EH (cell line): ENCODE measurements around the gene REXO5.
"Not testable (repeated sequence)": the region's sequence is repeated elsewhere in the genome, so short reads cannot be mapped to it uniquely, and the experiment has no call there.

Experiments
- DNase-seq: peaks from one replicate; pipeline ENCODE4 v3.0.0-alpha.2; 2015; ENCODE audit warnings: low read depth

REXO5 gene

GRCh38 chr16:20806168-20807050, at the start of gene REXO5, which contains the start of gene ERI2:
Gene REXO5 (plus strand): TSS chr16:20806527. CDS start chr16:20806954, 427 bp downstream.
Gene ERI2 (minus strand): TSS chr16:20806472. CDS start chr16:20806430, 42 bp downstream.
- peak; percentile 96 for DNase-seq

- no peak for DNase-seq
Observed at GRCh38 chr16:20760346-20760745, 46.0 kb upstream of the REXO5 start.

- no peak for DNase-seq
Observed at GRCh38 chr16:20761175-20761574, 45.2 kb upstream of the REXO5 start.

GRCh38 chr16:20762404-20763123, 43.8 kb upstream of the REXO5 start:
- no peak for DNase-seq

GRCh38 chr16:20763461-20764232, 42.7 kb upstream of the REXO5 start, which contains the start of gene ACSM3:
Gene ACSM3 (plus strand): TSS chr16:20764014. CDS start chr16:20770035, 6,021 bp downstream.
- DNase-seq: peak; percentile 82

- DNase-seq: not testable (repeated sequence)
Observed at GRCh38 chr16:20764448-20764847, 41.9 kb upstream of the REXO5 start.

- no peak for DNase-seq
Observed at GRCh38 chr16:20765732-20766131, 40.6 kb upstream of the REXO5 start.

- DNase-seq: no peak
Observed at GRCh38 chr16:20766294-20766693, 40.0 kb upstream of the REXO5 start.

- DNase-seq: no peak
Observed at GRCh38 chr16:20767577-20767976, 38.8 kb upstream of the REXO5 start.

GRCh38 chr16:20768121-20768520, 38.2 kb upstream of the REXO5 start:
- peak; percentile 0 for DNase-seq

GRCh38 chr16:20768818-20769217, 37.5 kb upstream of the REXO5 start:
- DNase-seq: no peak

- no peak for DNase-seq
Observed at GRCh38 chr16:20773679-20774078, 32.6 kb upstream of the REXO5 start.

GRCh38 chr16:20774703-20775362, 31.5 kb upstream of the REXO5 start:
- DNase-seq: peak; percentile 69

- DNase-seq: no peak
Observed at GRCh38 chr16:20781697-20782096, 24.6 kb upstream of the REXO5 start.

- no peak for DNase-seq
Observed at GRCh38 chr16:20782470-20782869, 23.9 kb upstream of the REXO5 start.

- no peak for DNase-seq
Observed at GRCh38 chr16:20784204-20784603, 22.1 kb upstream of the REXO5 start.

GRCh38 chr16:20789130-20789529, 17.2 kb upstream of the REXO5 start:
- DNase-seq: no peak

GRCh38 chr16:20791923-20792612, 14.3 kb upstream of the REXO5 start:
- peak; percentile 40 for DNase-seq

- DNase-seq: no peak
Observed at GRCh38 chr16:20798364-20798763, 8.0 kb upstream of the REXO5 start.

GRCh38 chr16:20799599-20799998, 6.7 kb upstream of the REXO5 start:
- DNase-seq: peak; percentile 17

GRCh38 chr16:20801278-20801677, 5.0 kb upstream of the REXO5 start:
- DNase-seq: no peak
